NCI-H345 (cell line): ENCODE results near the gene IGFBP4.

Source experiments
- DNase-seq: peaks from one replicate; lab custom pipeline; 2025; lab: John Stamatoyannopoulos, UW

The IGFBP4 gene

DNA sequence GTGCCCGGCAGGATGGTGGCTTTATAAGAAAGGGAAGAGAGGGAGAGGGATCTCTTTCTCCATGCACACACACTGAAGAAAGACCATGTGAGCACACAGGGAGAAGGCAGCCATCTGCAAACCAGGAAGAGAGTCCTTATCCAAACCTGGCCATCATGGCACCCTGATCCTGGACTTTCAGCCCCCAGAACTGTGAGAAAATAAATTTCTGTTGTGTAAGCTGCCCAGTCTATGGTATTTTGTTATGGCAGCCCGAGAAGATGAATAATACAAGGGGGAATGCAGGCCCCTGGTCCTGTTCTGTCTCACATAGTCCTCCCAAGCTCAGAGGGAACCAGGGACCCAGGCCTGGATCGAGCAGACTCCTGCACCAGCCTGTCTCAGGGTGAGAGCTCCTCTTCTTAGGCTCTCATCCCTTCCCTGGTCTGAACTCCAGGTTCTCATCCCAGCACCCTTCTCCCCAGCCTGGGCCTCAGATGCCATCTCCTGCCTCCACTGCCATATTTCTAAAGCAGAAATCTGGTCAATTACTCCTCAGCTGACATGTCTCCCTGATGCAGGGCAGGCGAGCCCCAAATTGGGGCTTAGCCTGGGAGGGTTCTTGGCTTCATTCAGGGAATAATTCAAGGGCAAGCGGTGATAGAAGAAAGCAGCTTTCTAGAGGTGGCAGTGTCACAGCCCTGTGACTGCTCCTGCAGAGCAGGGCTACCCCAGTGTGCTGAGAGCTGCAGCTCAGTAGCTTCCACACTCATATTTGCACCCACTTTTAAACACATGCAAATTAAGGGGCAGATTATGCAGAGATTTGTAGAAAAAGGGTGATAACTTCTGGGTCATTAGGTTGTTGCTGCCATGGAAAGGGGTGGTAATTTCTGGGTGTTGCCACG is 28.8 kb downstream of the IGFBP4 start:
- DNase-seq = no peak

DNA sequence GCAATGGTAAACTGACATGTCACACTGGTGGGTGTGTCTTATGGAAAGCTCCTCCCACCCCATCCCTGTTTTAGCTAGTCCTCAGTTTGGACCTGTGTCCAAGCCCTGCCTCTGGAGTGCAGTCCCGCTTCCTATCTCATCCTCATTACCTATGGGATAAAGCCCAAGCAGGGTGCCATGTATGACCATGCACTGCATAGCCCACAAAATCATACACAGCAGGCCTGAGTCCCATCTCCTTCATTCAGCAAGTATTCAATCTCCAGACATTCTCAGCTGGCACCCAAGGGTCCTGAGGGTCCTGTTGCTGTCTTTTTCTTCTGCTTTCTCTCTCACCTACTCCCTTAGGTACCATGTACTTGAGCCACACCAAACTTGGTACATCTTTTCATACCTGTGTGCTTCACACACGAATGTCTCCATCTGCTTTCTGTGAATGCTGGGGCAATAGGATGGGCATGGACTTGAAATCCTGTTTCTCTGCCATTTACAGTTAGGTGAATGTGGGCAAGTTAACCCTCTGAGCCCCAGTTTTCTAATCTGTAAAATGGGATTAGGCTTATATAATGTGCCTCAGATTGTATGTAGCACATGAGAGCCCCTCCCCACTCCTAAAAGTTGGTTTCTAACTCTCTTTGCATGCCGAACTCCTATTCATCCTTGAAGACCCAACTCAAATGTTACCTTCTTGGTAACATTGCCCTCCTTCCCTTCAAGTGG is 29.6 kb downstream of the IGFBP4 start:
- DNase-seq = no peak

DNA sequence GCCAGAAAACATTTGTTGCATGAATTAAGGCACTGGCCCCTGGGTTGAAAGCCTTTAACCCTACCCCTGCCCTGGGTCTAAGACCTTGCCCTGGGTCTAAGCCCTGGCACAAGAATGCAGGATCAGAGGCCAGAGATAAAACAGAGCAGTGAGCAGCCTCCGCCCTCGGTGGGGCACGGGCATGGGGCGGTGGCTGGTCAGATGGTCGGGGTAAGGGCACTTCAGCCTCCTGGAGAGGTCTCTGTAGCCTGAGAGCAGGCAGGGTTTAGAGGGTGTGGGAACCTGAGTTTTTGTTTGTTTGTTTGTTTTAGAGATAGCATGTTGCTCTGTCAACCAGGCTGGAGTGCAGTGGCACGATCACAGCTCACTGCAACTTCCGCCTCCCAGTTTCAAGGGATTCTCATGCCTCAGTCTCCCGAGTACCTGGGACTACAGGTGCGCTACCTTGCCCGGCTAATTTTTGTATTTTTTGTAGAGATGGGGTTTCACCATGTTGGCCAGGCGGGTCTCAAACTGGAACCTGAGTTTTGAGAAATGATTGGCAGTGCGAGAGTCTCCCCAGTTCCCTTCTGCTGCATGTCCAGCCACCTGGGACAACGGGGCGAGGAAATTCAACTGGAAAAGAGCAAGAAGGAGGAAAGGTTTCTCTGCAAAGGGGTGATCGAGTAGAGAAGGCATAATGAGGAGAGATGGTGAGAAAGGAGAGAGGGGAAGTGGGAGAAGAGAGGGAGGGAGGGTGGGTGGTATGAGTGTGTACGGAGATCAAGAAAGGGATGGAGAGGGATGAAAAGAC is 30.5 kb downstream of the IGFBP4 start:
- no peak for DNase-seq

DNA sequence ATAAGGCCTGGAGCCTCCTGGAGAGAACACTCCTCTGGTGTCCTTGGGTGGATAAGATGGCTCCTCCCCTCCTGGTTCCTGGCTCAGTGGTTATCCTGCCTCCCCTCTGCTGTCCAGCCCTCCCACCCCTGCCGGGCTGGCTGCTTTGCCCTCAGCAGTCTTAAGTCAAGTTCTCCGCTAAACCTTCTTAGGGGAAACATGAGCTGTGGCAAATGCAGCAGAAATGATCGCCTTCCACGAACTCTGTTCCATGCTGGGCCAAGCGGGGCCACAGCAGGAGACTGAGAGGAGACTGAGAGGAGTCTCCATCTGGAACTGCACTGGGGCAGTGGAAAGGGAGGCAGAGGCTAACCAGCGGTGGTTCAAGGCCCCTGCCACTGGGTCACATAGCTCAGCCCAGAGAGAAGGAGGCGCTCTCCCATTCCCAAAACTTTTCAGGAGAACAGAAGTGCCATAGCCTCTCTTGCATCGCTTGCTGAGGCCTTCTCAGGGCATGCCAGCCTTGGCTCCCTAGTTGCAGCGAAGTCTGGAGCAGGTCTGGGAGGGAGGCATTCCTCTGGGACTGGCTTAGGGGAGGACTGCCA is 31.3 kb downstream of the IGFBP4 start:
- DNase-seq = no peak

DNA sequence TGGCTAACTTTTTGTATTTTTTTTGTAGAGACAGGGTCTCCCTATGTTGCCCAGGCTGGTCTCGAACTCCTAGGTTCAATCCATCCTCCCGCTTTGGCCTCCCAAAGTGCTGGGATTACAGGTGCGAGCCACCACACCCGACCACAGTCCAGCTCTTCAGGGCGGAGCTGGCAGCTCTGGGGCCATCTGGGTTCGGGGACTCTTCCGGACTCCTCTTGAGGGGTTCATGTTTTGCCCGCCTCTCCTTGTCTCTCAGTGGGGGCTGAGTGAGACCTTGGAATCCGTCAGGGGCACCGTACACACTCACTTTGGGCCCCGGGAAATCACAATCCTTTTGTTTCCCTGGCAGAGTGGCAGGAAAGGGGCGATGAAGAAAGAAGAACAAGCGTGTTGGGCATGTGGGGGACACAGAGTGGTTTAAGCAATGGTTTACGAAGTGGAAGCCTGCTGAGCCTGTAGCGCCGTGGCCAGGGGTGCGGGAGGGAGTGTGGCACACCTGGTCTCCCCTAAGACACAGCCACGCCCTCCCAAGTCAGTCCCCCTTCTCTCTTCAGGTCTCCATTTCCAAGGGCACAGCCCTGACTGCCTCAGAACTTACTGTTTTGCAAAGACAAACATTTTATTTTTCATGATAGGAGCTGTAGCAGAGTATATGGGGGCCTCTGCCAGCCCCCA is 32.1 kb downstream of the IGFBP4 start:
- DNase-seq = no peak

DNA sequence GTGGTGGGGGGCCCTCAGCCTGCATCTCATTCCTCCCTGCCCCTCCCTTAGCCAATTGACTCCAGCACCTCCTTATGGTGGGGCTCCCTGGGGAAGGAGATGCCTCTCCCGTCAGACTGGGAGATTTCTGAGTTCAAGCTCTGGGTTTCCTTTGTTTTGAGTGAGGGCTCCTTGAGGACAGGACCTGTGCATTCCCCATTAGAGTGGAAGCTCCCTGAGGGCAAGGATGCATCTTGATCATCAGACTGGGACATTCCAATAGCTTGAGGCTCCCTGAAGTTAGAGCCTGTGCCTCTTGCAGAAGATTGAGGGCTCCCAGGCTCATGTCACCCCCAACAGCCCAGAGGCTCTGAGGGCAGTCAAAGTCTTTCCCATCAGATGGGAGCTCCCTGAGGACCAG is 34.5 kb downstream of the IGFBP4 start:
- DNase-seq = no peak

DNA sequence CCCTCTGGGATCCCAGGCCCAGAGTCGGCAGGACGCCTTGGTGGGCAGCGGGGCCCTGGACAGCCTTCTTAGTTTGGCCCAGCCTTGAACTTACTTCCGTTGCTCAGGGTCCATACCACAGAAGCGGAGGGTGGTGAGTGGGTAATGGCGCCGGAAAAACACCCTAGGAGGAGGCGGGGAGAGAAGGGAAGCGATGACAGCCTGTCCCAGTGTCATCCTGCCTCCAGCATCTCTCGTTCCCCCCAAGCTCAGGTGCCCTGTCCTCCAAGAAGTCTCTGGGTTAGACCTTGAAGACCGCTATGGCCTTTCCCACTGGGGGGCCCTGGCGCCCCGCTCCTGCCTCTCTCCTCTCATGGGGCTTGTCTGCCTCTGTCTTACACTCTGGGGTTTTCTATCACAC is 35.2 kb downstream of the IGFBP4 start:
- no peak for DNase-seq

DNA sequence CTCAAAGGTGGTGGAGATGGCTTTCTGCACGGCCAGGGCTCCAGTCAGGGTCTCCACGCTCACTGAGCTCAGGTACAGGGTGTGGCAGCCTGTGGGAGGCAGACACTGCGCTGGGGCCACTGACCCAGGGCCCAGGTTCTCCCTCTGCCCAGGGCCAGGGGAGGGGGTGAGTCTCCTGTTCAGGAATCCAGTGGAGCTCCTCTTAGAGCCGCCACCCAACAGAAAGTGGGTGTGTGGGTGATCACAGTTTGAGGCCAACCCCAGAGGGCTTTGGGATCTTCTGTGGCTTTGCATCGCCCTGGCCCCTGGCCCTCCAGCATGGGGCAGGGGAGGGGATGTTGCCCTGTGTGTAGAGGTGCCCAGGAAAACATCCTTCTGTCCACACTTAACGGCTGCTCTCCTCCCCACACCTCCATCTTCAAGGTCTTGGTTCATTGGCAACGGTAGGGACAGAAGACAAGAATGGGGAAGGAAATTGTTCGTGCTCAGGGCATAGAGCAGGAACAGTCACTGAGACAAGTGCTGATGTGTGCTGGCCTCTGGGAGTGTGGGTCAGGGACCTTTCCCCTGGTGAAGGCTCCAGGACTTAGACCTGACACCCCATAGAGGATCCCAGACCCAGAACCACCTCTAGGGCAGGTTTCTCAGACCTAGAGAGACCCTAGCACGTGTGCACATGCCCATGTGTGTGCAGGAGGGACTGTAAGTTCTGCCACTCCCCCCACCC is 36.7 kb downstream of the IGFBP4 start:
- DNase-seq = no peak

DNA sequence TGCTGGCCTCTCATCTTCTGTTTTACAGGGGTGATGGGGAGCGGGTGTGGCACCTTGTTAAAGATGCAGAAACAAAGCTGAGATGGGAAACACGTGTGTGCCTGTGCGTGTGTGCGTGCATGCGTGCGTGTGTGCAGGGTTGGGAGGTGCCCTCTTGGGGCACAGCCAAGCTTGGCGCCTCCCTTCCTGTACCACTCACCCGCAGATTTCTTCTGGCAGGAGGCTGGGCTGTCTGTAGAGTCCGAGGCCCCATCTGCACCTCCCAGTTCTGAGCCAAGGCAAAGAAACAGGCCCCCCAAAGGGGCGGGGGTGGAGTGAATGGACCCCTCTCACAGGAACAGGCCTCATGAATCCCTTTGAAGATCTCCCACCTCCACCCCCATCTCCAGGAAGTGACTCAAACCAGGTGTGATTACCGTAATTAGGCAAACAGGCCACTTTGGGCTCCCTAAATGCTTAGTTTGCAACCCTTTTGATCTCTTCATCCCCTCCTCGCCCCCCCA is 37.3 kb downstream of the IGFBP4 start:
- DNase-seq = no peak

DNA sequence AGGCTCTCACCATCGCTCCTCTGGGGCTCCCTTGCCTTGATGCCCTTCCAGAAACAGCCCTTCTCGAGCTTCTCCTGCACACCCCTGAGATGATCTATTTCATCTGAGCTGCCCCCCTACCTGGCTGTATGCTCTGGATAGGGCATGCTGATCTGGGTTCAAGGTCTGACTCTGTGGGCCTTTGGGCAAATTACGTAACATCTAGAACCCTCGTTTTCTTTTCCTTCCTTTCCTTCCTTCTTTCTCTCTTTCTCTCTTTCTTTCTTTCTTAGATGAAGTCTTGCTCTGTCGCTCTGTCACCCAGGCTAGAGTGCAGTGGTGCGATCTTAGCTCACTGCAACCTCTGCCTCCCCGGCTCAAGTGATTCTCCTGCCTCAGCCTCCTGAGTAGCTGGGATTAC is 37.9 kb downstream of the IGFBP4 start:
- DNase-seq = no peak

DNA sequence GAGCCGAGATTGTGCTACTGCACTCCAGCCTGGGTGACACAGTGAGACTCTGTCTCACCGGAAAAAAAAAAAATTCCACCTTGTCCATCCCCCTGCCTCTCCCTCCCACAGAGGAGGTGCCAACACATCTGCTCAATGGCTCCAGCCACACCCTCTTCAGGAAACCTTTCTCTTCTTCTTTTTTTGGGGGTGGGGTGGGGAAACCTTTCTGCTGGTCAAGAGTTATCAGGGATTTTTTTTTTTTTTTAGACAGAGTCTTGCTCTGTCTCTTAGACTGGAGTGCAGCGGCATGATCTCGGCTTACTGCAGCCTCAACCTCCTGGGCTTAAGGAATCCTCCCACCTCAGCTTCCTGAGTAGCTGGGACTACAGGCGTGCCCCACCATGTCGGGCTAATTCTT is 39.5 kb downstream of the IGFBP4 start:
- no peak for DNase-seq

DNA sequence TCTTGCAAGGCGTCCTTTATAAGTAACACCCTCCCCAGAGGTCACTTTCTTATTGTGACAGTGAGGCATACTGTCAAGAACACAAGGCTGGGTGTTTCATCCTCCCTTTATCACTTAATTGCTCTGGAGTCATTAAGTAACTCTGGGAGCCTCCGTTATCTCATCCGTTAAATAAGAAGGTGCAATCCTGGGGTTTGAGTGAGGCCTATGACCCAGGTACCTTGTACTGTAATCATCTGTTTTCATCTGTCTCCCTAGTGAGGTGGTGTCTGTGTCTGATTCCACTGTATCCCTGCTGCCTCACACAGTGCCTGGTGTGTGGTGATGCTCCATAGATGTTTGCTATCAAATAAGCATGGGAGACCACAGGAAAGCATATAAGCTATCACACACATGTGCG is 40.4 kb downstream of the IGFBP4 start:
- no peak for DNase-seq

DNA sequence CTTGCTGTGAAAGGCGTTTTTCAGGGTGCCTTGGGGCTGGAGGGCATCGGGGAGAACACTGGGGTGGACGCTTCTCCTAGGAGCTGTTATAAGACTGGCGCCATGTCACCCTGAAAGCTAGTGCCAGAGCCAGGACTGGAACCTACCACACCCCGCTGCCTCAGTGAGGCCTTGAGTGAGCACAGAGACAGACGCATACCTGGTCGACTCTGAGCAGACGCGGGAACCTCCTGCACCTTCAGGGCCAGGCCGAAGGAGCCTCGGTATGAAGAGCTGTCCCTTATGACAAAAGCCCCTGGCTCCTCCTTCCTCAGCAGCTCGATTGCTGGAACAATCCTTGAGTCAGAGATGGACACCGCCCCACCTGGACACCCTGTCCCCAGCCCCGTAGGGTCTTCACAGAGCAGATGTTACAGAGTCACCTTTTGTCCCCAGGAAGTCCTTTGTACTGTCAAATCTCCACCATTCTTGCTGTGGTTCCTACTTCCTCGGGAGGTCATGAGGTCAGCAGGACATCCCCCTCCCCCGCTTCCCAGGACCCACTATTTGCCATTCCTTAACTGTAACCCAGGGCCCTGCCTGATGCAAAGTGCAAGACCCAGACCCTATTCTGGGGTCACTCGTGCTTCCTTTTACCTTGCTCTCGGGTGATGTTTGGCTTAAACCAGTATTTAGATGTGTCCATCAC is 41.2 kb downstream of the IGFBP4 start:
- DNase-seq = no peak

DNA sequence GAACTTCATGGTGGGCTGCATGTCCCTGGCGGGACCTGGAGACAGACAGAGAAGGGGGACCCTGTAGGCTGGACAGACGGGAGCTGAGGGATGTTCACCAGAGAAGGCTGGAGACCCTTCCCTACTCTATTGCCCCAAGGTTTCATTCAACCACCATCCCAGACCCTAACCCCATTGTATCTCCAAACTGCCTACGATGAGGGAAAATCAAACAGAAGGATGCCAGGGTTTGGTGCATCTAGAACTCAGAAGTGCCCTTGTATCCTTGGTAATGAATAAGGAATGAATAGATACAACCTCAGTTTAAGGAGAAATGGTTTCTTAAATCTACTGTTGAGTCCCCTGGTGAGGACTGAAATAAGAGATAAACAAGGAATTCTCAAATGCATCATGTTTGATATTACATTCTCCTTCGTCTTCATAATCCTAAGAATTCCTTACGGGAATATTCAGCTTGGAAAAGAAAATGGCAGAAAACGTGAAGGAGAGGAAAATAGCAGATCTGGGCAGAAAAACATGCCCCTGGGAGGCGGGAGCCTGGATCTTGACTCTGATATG is 41.8 kb downstream of the IGFBP4 start:
- no peak for DNase-seq

DNA sequence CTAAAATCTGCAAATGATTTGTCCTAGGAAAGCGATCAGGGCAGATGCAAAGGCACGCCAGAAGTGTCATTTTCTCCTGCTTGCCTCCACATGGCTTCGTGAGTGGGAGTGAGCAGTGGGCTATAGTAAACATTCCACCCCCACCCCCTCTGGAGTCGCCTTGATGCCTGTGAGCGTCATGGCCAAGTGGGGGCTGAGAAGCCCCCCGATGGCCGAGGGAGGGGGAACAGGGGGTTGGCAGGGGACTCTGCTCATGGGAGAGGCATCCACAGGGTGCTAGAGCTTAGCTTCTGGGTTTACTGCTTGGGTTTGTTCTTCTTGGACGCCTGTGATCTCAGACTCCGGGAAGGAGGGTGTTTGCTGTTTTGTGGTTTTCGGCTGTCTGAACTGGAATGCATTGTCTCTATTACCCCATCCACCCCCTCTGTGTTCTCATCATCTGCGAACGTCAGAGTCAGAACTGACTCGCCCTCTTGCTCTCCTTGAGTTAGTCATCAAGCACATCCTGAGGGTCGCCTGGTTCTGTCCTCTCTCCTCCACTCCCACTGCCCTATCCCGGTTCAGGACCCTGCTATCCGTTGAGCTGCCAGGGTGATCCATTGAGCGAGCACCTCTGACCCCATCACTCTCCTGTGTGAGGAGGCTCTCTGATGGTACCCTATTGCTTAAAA is 42.7 kb downstream of the IGFBP4 start:
- DNase-seq = no peak

DNA sequence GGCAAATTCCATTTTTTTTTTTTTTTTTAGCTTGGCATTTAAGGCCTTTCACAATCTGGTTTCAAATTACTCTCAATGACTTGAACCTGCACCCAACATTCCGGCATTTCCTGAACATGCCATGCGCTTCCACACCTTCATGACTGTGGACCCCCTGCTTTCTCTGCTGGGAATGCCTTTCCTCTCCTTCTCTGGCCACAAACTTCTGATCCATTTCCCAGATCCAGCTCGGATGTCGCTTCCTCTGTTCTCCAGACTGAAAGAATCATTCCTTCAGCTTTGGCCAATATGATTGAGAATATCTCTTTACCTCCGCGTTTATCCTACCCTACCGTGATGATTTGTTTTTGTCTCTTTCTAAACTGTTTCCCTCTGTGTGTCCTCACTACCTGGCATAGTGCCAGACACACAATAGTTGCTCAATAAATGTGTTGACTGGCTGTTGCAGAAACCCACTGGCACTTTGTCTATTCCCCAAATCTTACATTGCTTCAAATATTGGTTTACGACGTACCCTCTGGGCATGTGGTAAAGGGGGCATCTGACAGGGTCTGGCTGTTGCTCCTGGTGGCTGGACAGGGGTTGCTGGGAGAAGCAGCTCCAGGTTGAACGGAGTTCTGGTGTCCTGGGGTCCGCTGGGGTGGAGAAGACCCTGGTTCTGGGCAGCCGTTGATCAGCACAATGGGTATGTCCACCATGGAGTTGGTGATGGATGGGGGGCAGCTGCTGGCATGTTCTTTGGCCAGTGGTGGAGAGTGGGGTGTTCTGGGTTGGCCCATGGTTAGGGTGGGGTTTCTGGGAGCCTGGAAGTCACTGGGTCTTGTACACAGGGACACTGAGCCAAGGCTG is 43.5 kb downstream of the IGFBP4 start:
- DNase-seq = no peak

DNA sequence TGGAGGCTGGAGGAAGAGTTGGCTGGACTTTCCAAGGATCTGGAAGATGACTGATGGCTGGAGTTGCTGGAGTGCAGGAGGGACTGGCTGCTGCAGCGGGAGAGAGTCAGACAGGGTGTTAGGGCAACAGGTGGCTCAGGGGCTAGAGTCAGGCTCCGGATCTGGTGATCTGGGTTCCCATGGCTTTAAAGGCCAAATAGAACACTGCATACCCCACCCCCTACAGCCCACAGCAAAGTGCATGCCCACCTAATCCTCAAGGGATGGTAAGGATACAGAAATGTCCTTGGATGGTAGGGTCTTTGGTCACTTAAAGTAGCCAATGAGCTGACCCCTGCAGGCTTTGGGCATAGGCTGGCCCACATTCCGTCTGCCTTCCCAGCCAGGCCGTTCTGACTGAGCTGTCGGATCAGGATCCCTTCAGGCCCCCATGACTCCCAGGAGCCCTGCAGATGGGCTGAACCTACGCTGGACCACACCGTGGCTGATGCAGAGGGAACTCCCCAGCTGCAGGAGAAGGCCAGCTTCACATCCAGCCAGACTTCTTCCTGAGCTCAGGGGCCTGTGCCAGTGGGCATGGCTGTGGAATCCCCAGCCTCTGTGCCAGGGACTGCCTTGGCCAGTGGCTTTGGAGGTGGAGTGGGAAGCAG is 44.2 kb downstream of the IGFBP4 start:
- DNase-seq = no peak
